Mammary epithelial cell (primary cell): ENCODE results near the gene BEX3.
"Not testable (repeated sequence)": the region's sequence is repeated elsewhere in the genome, so short reads cannot be mapped to it uniquely, and the experiment has no call there.

ENCODE experiments used
- EZH2 ChIP-seq: IDR thresholded peaks from 2 replicates; pipeline ENCODE4 v1.6.1; 2012; ENCODE audit warnings: low read length, inconsistent platforms, borderline replicate concordance
- TF ChIP-seq, protein P1 (sequence below), 2 donors: IDR thresholded peaks in 1 of 2; conservative IDR thresholded peaks in 1 of 2; 2 replicates each; pipeline ENCODE4 v1.5.1; 2011 to 2012; ENCODE audit warnings: inconsistent platforms in 2 of 2, low read length in 2 of 2, mild to moderate bottlenecking in 2 of 2, control low read depth in 1 of 2, low read depth in 1 of 2; ENCODE audit not compliant: insufficient read depth in 1 of 2; ENCODE audit errors: extremely low read depth in 1 of 2

DNA sequence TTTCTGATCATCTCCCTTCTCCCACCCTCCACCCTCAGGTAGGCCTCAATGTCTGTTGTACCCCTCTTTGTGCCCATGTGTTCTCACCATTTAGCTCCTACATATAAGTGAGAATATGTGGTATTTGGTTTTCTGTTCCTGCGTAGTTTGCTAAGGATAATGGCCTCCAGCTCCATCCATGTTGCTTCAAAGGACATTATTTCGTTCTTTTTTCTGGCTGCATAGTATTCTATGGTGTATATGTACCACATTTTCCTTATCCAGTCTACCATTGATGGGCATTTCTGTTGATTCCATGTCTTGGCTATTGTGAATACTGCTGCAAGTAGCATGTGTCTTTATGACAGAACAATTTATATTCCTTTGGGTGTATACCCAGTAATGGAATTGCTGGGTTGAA lies 35.4 kb downstream of the BEX3 start:
- TF ChIP-seq, protein P1, sequence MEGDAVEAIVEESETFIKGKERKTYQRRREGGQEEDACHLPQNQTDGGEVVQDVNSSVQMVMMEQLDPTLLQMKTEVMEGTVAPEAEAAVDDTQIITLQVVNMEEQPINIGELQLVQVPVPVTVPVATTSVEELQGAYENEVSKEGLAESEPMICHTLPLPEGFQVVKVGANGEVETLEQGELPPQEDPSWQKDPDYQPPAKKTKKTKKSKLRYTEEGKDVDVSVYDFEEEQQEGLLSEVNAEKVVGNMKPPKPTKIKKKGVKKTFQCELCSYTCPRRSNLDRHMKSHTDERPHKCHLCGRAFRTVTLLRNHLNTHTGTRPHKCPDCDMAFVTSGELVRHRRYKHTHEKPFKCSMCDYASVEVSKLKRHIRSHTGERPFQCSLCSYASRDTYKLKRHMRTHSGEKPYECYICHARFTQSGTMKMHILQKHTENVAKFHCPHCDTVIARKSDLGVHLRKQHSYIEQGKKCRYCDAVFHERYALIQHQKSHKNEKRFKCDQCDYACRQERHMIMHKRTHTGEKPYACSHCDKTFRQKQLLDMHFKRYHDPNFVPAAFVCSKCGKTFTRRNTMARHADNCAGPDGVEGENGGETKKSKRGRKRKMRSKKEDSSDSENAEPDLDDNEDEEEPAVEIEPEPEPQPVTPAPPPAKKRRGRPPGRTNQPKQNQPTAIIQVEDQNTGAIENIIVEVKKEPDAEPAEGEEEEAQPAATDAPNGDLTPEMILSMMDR (conservative IDR thresholded peaks at IDR 0.05 in 1 of 2, IDR thresholded peaks at IDR 0.05 in 1 of 2; ENCODE audit: extremely low read depth in 1 of 2, insufficient read depth in 1 of 2, low read depth in 1 of 2, low read length in 2 of 2), result not testable (repeated sequence)
- not testable (repeated sequence) for TF ChIP-seq EZH2
